ENCODE measurements around the gene ORC5.

ORC5 gene

DNA sequence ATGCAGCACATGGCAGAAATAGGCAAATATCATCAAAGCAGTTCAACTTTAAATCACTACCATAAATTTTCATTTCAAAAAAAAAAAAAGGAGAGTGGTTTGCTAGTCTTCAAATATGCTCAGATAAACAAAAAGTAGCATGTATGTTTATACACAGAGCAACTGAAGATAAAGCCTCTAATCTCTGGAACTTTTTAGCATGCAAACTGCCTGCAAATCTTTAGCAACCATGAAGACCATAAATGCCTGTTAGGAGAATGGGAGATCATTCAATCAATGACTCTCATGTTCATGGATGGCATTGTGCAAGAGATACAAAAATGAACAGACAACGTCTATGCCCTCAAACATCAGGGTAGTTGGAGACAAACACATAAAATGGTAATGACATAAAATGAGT, 57.3 kb downstream of the ORC5 start:
- TF ChIP-seq POLR2AphosphoS5 (IDR thresholded peaks at IDR 0.05; ENCODE audit: low read depth, low read length) (no peak), TAF1 (IDR thresholded peaks at IDR 0.05; ENCODE audit: borderline replicate concordance, insufficient read depth, low read length) (no peak), SIN3A (IDR thresholded peaks at IDR 0.05; ENCODE audit: borderline replicate concordance, insufficient read depth, low read length) (no peak), FOXP2 (optimal IDR thresholded peaks at IDR 0.05; ENCODE audit: borderline replicate concordance, extremely low read depth, extremely low read length, insufficient read depth) (no peak), REST (IDR thresholded peaks at IDR 0.05; ENCODE audit: insufficient read depth in 1 of 2, low read depth in 2 of 2, low read length in 2 of 2) (no peak)

- TF ChIP-seq TAF1 (IDR thresholded peaks at IDR 0.05; ENCODE audit: borderline replicate concordance, insufficient read depth, low read length) (no peak), FOXP2 (optimal IDR thresholded peaks at IDR 0.05; ENCODE audit: borderline replicate concordance, extremely low read depth, extremely low read length, insufficient read depth) (no peak), SIN3A (IDR thresholded peaks at IDR 0.05; ENCODE audit: borderline replicate concordance, insufficient read depth, low read length) (no peak), POLR2AphosphoS5 (IDR thresholded peaks at IDR 0.05; ENCODE audit: low read depth, low read length) (no peak), REST (IDR thresholded peaks at IDR 0.05; ENCODE audit: insufficient read depth in 1 of 2, low read depth in 2 of 2, low read length in 2 of 2) (no peak)
Observed at GRCh38 chr7:104149822-104150221, 58.0 kb downstream of the ORC5 start.

DNA sequence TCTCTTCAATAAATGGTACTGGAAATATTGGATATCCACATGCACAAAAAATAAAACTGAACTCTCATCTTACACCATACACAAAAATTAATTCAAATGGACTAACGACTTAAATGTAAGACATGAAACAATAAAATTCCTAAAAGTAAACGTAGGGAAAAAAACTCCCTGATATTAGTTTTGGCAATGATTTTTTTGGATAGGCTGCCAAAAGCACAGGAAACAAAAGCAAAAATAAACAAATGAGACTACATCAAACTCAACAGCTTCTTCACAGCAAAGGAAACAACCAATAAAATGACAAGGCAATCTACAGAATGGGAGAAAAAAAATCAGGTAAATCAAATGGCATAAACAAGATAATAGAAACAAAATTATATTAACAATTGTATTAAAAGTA, 65.7 kb downstream of the ORC5 start:
- TF ChIP-seq POLR2AphosphoS5 (IDR thresholded peaks at IDR 0.05; ENCODE audit: low read depth, low read length) (no peak), SIN3A (IDR thresholded peaks at IDR 0.05; ENCODE audit: borderline replicate concordance, insufficient read depth, low read length) (no peak), REST (IDR thresholded peaks at IDR 0.05; ENCODE audit: insufficient read depth in 1 of 2, low read depth in 2 of 2, low read length in 2 of 2) (no peak), FOXP2 (optimal IDR thresholded peaks at IDR 0.05; ENCODE audit: borderline replicate concordance, extremely low read depth, extremely low read length, insufficient read depth) (no peak), TAF1 (IDR thresholded peaks at IDR 0.05; ENCODE audit: borderline replicate concordance, insufficient read depth, low read length) (no peak)

DNA sequence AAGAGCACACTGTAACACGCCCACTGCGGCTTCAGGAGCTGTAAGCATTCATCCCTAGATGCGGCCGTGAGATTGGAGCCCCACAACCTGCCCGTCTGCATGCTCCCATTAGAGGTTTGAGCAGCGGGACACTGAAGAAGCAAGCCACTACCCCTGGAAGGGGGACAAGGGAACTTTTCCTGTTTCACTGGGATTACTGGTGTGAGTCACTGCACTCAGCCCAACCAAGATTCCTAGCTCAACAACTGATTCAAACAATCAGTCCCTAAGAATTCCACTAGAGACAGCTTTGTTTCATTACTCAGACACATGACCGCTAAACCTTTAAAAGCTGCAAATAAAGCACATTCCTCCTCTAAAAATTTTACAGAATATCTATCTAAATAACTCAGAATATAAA, 69.8 kb downstream of the ORC5 start:
- TF ChIP-seq SIN3A (IDR thresholded peaks at IDR 0.05; ENCODE audit: borderline replicate concordance, insufficient read depth, low read length): no peak
- TF ChIP-seq FOXP2 (optimal IDR thresholded peaks at IDR 0.05; ENCODE audit: borderline replicate concordance, extremely low read depth, extremely low read length, insufficient read depth): no peak
- no peak for TF ChIP-seq REST (IDR thresholded peaks at IDR 0.05; ENCODE audit: insufficient read depth in 1 of 2, low read depth in 2 of 2, low read length in 2 of 2)
- no peak for TF ChIP-seq POLR2AphosphoS5 (IDR thresholded peaks at IDR 0.05; ENCODE audit: low read depth, low read length)
- no peak for TF ChIP-seq TAF1 (IDR thresholded peaks at IDR 0.05; ENCODE audit: borderline replicate concordance, insufficient read depth, low read length)

DNA sequence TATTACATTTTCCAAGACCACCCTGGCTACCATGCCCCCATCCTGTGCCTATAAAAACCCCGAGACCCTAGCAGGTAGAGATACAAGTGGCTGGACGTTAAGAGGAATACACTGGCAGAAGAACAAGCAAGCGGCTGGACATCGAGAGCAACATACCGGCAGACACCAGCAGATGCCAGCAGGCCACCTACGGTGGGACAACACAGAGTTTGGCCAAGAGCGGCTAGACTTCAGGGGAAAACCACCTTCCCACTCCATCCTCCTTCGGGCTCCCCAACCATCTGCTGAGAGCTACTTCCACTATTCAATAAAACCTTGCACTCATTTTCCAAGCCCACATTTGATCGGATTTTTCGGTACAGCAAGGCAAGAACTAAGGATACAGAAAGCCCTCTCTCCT, 70.3 kb downstream of the ORC5 start:
- TF ChIP-seq TAF1 (IDR thresholded peaks at IDR 0.05; ENCODE audit: borderline replicate concordance, insufficient read depth, low read length): no peak
- TF ChIP-seq FOXP2 (optimal IDR thresholded peaks at IDR 0.05; ENCODE audit: borderline replicate concordance, extremely low read depth, extremely low read length, insufficient read depth): no peak
- no peak for TF ChIP-seq REST (IDR thresholded peaks at IDR 0.05; ENCODE audit: insufficient read depth in 1 of 2, low read depth in 2 of 2, low read length in 2 of 2)
- TF ChIP-seq POLR2AphosphoS5 (IDR thresholded peaks at IDR 0.05; ENCODE audit: low read depth, low read length): no peak
- TF ChIP-seq SIN3A (IDR thresholded peaks at IDR 0.05; ENCODE audit: borderline replicate concordance, insufficient read depth, low read length): no peak

All from PFSK-1 (cell line).